Lung microvascular endothelial cell (primary cell): ENCODE results near the gene FGGY. TPM values are rescaled to one million over a fixed set of nuclear protein-coding genes. Genes with fewer than 3 reads are reported as not detected.

ENCODE experiments used
- DNase-seq, 2 donors: peaks; one replicate each; pipeline versions ENCODE4 v3.0.0 to v3.0.0-alpha.2; 2010; ENCODE audit warnings: low read depth in 2 of 2
- total RNA-seq: library from RNA; depleted of rRNA; stranded (reverse); fragments of >200 nt; gene quantifications from 2 replicates; pipeline ENCODE4 v1.2.1, GENCODE V29; 2014

FGGY gene
- total RNA-seq, 1 donor from 2014 or later, result 11.1 TPM

DNA sequence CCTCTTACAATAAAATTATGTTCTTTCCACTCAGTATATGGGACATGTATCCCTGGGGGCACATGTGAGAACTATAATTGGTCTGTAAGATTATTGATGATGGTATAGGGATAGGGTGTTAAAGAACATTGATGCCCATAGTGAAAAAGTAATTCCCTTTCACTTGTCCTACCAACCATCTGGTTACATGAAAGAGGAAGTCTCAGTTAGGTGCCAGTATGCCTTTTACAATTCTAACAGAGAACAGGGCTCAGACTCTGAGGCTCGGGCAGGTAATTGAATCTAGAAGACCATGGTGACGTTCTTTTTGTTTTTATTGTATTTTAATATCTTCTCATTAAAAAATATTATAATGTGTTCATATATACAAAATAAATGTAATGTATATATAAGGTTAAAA lies 113.6 kb downstream of the FGGY start:
- DNase-seq, result no peak

- DNase-seq, result no peak
Observed at GRCh38 chr1:59411147-59411546, 114.3 kb downstream of the FGGY start.

- DNase-seq, result no peak
Observed at GRCh38 chr1:59412718-59413326, 115.9 kb downstream of the FGGY start.

DNA sequence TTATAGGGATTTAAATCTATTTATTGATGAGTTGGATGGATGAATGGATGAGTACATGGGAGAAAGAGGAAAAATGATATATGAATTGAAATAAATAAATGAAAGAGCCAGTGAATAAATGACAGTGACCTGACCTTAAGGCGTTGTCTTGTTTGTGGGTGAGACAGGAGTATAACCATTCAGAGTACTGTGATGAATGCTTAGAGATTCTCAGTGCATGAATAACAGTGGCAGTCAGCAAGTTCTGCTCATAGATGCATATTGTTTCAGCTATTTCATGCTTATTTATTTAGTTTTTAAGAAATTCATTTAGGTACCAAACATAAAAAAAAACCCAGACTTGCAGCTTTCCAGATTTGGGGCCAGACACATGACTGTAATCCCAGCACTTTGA lies 116.4 kb downstream of the FGGY start:
- DNase-seq, result no peak

GRCh38 chr1:59414406-59415133 lies 117.7 kb downstream of the FGGY start:
- no peak for DNase-seq

DNA sequence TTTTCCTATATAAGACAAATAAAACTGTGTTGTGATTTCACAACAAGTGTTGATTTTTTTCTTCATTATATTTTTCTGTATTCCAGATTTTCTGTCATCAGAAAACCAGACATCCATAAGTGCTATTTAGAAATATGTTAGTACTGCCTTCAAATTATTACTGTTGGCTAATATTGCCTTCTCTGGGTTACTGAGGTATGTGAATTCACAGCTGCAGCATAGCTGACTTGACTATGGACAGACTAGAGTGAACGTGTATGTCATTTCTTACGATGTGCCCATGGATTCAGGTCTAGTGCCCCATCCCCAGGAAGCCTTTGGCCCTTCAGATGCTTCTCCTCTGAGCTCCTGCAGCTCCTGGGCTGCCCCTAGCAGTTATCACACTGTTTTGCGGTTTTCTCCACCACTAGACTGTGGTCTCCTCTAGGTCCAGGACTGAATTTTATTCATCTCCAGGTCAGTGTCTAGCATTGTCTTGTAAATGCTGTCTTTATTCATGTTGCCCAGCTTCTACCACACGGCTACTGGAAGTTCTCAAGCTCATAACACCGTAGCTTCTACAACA lies 118.5 kb downstream of the FGGY start:
- no peak for DNase-seq

GRCh38 chr1:59415881-59416280 lies 119.0 kb downstream of the FGGY start:
- no peak for DNase-seq

- no peak for DNase-seq
Observed at GRCh38 chr1:59417406-59417805, 120.5 kb downstream of the FGGY start.

- DNase-seq, result peak in 1 of 2 donors; percentile 74
Observed at GRCh38 chr1:59418363-59419144, 121.7 kb downstream of the FGGY start.

DNA sequence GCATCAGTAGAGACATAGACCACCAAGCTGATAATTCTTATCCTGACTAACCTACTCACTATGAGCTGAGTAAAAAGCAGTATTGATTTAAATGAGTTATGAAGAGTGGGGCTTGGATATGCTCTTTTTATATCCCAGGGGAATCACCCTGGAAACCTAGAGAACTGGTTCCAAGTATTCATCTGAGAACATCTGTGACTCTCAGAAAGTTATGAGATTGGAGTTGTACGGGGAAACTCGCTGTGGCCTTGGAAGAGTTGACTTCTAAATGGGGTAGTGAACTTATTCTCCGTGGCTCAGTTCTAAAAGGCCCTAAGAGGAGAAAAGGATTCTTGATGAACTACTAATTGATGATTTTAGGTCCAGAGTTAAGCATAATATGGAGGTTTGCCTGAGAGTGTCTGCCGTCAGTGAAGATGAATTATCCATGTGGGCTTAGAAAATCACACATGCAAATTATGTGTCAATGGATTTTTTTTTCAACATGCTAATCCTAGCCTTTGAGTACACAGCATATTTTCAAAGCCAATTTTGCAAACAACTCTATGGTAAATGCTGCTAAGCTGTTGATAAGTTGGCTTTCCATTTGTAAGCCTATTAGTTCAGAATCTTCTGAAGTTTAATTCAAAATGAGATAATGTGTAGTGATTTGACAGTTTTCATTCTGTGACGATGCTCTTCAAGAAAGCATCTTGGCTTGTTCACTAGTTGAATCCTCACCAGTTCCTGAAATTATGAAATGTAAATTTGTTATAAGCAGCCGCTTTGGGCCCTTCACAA lies 122.7 kb downstream of the FGGY start:
- no peak for DNase-seq

GRCh38 chr1:59421232-59421920 lies 124.5 kb downstream of the FGGY start:
- DNase-seq, result no peak

DNA sequence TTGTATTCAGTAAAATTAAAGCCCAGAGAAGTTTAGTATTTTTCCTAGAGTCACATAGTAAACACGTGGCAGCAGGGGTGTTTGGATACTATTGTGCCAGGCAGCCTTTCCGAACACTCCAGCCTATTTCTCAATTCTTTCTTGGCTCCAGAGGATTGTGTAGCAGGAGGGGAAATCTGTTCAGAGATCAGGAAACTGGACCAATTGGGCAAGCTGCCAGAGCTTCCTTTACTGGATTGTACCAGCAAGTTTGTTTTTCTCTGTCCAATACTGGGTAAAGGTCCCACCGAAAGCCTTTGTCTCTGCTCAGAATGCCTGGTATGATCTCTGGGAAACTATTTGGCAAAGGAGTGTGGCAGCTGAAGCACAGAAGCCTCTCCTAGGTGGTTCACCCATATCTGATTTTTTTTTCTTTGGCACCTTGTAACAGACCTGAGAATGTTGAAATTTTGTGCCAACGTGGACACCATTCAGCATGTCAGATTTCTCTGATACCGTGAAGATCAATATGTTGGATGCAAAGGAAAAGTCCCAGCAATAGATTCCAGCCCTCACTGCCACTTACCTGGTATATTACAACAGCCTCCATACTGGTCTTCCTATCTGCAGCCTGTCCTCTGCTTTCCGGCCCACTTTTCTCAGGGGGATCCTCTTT lies 126.2 kb downstream of the FGGY start:
- DNase-seq, result peak; percentile 93 to 96

GRCh38 chr1:59427155-59427554 lies 130.3 kb downstream of the FGGY start:
- no peak for DNase-seq

DNA sequence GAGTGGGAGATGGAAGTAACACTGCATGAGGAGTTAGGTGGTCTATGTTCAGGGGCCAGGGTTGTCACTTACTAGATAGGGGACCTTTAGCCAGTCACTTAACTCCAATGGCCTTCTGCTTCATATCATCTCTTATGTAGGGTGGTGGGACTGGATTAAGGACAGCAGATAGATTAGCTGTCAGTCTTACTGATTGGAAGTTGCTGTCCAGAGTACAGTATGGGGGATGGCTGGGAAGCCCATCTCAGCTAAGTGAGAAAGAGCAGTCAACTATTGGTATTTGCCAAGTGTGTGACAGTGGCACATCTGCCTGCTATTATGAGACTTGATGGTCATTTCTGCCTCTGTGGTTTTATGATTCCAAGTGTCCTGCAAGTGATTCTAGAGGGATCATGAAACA lies 130.9 kb downstream of the FGGY start:
- no peak for DNase-seq

DNA sequence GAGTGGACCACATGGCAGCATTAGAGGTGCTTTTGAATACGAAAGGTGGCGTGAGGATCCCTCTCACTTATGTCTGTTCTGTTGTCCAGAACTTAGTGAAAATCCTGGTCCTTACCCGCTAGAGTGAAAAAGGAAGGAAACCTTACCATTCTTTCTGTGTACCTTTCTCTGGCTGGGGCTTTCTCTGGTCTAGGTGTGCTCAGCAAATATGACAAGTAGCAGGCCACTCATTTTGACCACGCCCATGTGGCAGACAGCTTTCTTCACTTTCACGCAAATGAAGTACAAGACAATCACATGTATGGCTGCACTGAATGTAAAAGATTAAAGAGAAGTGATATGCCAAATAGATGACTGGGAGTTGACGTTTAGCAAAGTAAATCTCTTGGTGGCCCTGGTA lies 131.9 kb downstream of the FGGY start:
- no peak for DNase-seq

- DNase-seq, result no peak
Observed at GRCh38 chr1:59429656-59430055, 132.8 kb downstream of the FGGY start.

GRCh38 chr1:59431566-59432294 lies 134.8 kb downstream of the FGGY start:
- DNase-seq, result no peak

- no peak for DNase-seq
Observed at GRCh38 chr1:59432531-59433439, 135.9 kb downstream of the FGGY start.

GRCh38 chr1:59433440-59433813 lies 136.5 kb downstream of the FGGY start:
- peak; percentile 7 to 47 for DNase-seq
